ENCODE results near the gene IGSF21. TPM values are rescaled to one million over a fixed set of nuclear protein-coding genes. Genes with fewer than 3 reads are reported as not detected.

The IGSF21 gene
- total RNA-seq, 1 donor from 2014 or later: 0.35 TPM

- Mint-ChIP-seq H3K36me3 (ENCODE audit: low read depth) (no peaks in the 10 kb centered on the region), H3K9me3 (no peaks in the 10 kb centered on the region), H3K27ac (ENCODE audit: unreplicated experiment) (no peak overlapping the region), H3K4me3 (no peak overlapping the region), H3K4me1 (no peaks in the 10 kb centered on the region), H3K27me3 (ENCODE audit: low read depth) (peaks cover 82% of the 10 kb centered on the region)
- no peak for TF ChIP-seq CTCF (conservative IDR thresholded peaks at IDR 0.05)
- DNase-seq (ENCODE audit: low read depth, low spot score): no peak
Observed at GRCh38 chr1:18294437-18295176, 187.0 kb downstream of the IGSF21 start.

GRCh38 chr1:18297896-18298648, 190.5 kb downstream of the IGSF21 start:
- Mint-ChIP-seq H3K4me1 (no peaks in the 10 kb centered on the region), H3K9me3 (no peaks in the 10 kb centered on the region), H3K36me3 (ENCODE audit: low read depth) (no peaks in the 10 kb centered on the region), H3K4me3 (no peak overlapping the region), H3K27ac (ENCODE audit: unreplicated experiment) (no peak overlapping the region), H3K27me3 (ENCODE audit: low read depth) (peaks cover 69% of the 10 kb centered on the region)
- TF ChIP-seq CTCF (conservative IDR thresholded peaks at IDR 0.05): no peak
- no peak for DNase-seq (ENCODE audit: low read depth, low spot score)

DNA sequence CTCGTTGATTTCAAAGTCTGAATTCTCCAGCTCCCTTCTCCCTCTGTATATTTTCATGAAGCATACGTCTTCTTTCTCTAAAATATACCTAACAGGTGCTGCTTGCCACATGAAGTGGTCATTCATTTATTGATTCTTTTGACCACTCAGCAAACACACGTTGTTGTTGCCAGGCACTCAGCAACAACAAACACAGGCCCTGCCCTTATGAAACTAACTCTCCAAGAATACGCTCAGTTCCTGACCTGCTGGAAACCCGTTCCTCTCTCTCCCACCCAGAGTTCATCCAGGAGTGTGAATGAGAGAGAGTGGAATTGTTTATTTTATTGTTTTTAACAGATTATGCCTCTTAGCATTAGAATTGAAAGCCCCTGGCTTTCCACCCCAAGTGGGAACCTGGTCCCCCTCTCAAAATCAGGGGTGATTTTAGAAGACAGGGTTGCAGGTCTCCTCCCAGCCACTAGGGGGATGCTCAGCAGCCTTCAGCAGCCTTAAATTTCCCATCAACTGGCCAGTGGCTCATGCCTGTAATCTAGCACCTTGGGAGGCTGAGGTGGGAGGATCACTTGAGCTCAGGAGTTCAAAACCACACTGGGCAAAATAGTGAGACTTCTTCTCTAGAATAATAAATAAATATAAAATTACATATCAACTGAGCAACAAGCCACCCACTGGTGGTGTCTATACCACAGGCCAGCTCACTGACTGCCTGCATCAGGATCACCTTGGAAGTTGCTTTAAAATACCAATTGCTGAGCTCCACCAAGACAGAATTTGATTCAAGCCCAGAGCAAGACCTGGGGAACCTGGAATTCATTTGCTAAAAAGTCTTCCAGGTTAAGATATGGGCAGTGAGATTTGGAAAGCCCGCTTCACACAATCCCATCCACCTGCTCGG, 192.1 kb downstream of the IGSF21 start:
- no peaks in the 10 kb centered on the region for H3K9me3 Mint-ChIP-seq
- TF ChIP-seq CTCF (conservative IDR thresholded peaks at IDR 0.05): peak; percentile 78
- no peaks in the 10 kb centered on the region for H3K4me1 Mint-ChIP-seq
- no peaks in the 10 kb centered on the region for H3K36me3 Mint-ChIP-seq (ENCODE audit: low read depth)
- H3K27ac Mint-ChIP-seq (ENCODE audit: unreplicated experiment): no peak overlapping the region
- H3K27me3 Mint-ChIP-seq (ENCODE audit: low read depth): peaks cover 54% of the 10 kb centered on the region
- DNase-seq (ENCODE audit: low read depth, low spot score): peak; percentile 13
- no peak overlapping the region for H3K4me3 Mint-ChIP-seq

DNA sequence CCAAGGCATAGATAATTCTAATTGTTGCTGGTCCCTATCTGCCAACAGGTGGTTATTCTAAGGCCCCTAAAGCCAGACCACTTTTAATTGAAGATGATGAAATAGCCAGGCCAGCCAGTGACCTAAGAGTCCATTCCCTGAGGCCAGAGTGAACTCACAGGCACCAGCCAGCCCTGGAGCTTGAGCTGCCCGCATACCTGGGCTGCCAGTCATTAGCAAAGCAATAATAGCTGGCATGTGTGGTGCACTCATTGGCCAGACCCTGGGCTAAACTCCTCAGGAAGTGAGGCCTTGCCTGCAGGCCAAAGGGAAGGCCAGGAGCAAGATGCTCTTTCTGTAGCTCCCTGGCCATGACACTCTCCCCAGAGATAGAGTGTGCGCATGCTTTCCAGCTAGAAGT, 192.8 kb downstream of the IGSF21 start:
- H3K9me3 Mint-ChIP-seq: no peaks in the 10 kb centered on the region
- H3K36me3 Mint-ChIP-seq (ENCODE audit: low read depth): no peaks in the 10 kb centered on the region
- no peak for TF ChIP-seq CTCF (conservative IDR thresholded peaks at IDR 0.05)
- H3K4me3 Mint-ChIP-seq: no peak overlapping the region
- peaks cover 47% of the 10 kb centered on the region for H3K27me3 Mint-ChIP-seq (ENCODE audit: low read depth)
- no peaks in the 10 kb centered on the region for H3K4me1 Mint-ChIP-seq
- no peak for DNase-seq (ENCODE audit: low read depth, low spot score)
- no peak overlapping the region for H3K27ac Mint-ChIP-seq (ENCODE audit: unreplicated experiment)

- H3K36me3 Mint-ChIP-seq (ENCODE audit: low read depth): no peaks in the 10 kb centered on the region
- TF ChIP-seq CTCF (conservative IDR thresholded peaks at IDR 0.05): peak; percentile 57
- no peak overlapping the region for H3K27ac Mint-ChIP-seq (ENCODE audit: unreplicated experiment)
- peaks cover 22% of the 10 kb centered on the region for H3K27me3 Mint-ChIP-seq (ENCODE audit: low read depth)
- H3K4me3 Mint-ChIP-seq: no peak overlapping the region
- no peaks in the 10 kb centered on the region for H3K4me1 Mint-ChIP-seq
- no peaks in the 10 kb centered on the region for H3K9me3 Mint-ChIP-seq
- DNase-seq (ENCODE audit: low read depth, low spot score): peak; percentile 11
Observed at GRCh38 chr1:18302788-18303413, 195.3 kb downstream of the IGSF21 start.
